GM13977 (cell line): ENCODE data around the gene LUZP1.

ENCODE experiments used
- DNase-seq: peaks from one replicate; pipeline ENCODE4 v3.0.0; 2012; ENCODE audit warnings: low spot score
- CTCF ChIP-seq: IDR thresholded peaks from 2 replicates; pipeline ENCODE4 v1.5.1; 2012; ENCODE audit warnings: mild to moderate bottlenecking, control low read depth; ENCODE audit not compliant: insufficient read depth; ENCODE audit errors: extremely low read depth, missing control alignments
- in situ Hi-C: fragments of 300-500 bp; cut with MboI; formaldehyde crosslinking; loops from one replicate; pipeline ENCODE4 v1.12.0; 2022; ENCODE audit warnings: low sequenced_read_pairs, low pct_unique_long_range_greater_than_20kb, mixed read lengths, inconsistent platforms; ENCODE audit not compliant: unreplicated experiment

The LUZP1 gene

GRCh38 chr1:23114424-23115079 is 54.1 kb downstream of the LUZP1 start:
- in situ Hi-C loops, result loop anchor here (5.0 kb wide), 1 partner anchor 58 kb away; no protein-coding TSS in a partner anchor
- no peak for TF ChIP-seq CTCF
- no peak for DNase-seq

GRCh38 chr1:23111600-23112535 is 56.8 kb downstream of the LUZP1 start:
- no peak for DNase-seq
- in situ Hi-C loops, result no loop called here
- TF ChIP-seq CTCF, result no peak

- TF ChIP-seq CTCF, result no peak
- in situ Hi-C loops, result no loop called here
- DNase-seq, result no peak
These were observed 58.3 kb downstream of the LUZP1 start for GRCh38 chr1:23110391-23110790.

GRCh38 chr1:23108918-23109533 is 59.6 kb downstream of the LUZP1 start:
- TF ChIP-seq CTCF, result no peak
- in situ Hi-C loops, result no loop called here
- no peak for DNase-seq

GRCh38 chr1:23103001-23103889 is 65.4 kb downstream of the LUZP1 start:
- DNase-seq, result peak; percentile 43
- in situ Hi-C loops, result no loop called here
- TF ChIP-seq CTCF, result no peak

- TF ChIP-seq CTCF, result no peak
- in situ Hi-C loops, result no loop called here
- no peak for DNase-seq
These were observed 66.4 kb downstream of the LUZP1 start for GRCh38 chr1:23102289-23102688.
